Measurements from ENCODE around the gene ACTR1B.

ACTR1B gene

GRCh38 chr2:97676620-97677019 lies 12.8 kb upstream of the ACTR1B start:
- H2BK5ac ChIP-seq (ENCODE audit: low read depth, low read length, poor library complexity, severe bottlenecking), result no peak overlapping the region
- no peaks in the 10 kb centered on the region for H3K27me3 ChIP-seq (ENCODE audit: control insufficient read depth in 1 of 2, insufficient read depth in 1 of 2, low read length in 2 of 2)
- no peak overlapping the region for H3K4ac ChIP-seq (ENCODE audit: low read depth in 1 of 2, low read length in 2 of 2)
- no peaks in the 10 kb centered on the region for H3K9me3 ChIP-seq (ENCODE audit: control insufficient read depth, low read length)
- 89% methylated on average over 1 of the region's 1 CpG for WGBS
- H3K27ac ChIP-seq (ENCODE audit: low read length, poor library complexity, severe bottlenecking), result no peak overlapping the region
- H3K4me1 ChIP-seq (ENCODE audit: control insufficient read depth, insufficient read depth, low read depth, low read length), result no peaks in the 10 kb centered on the region
- no peak for DNase-seq
- H2BK12ac ChIP-seq (ENCODE audit: low read length in 2 of 2), result no peak overlapping the region
- H2AK5ac ChIP-seq (ENCODE audit: low read length, severe bottlenecking), result no peak overlapping the region
- no peak overlapping the region for H4K91ac ChIP-seq (ENCODE audit: low read length)
- no peak overlapping the region for H3K14ac ChIP-seq (ENCODE audit: low read length in 2 of 2)
- H2BK120ac ChIP-seq (ENCODE audit: low read depth, low read length), result no peak overlapping the region
- H3K9ac ChIP-seq (ENCODE audit: low read length), result no peak overlapping the region
- no peak overlapping the region for H3K4me3 ChIP-seq (ENCODE audit: insufficient read depth in 1 of 2, low read depth in 1 of 2, low read length in 2 of 2)
- H2BK15ac ChIP-seq (ENCODE audit: low read depth, poor library complexity, severe bottlenecking), result no peak overlapping the region
- no peak overlapping the region for H3K4me2 ChIP-seq (ENCODE audit: low read length, poor library complexity, severe bottlenecking)
- H3K23ac ChIP-seq (ENCODE audit: low read length in 2 of 2), result no peak overlapping the region
- no peaks in the 10 kb centered on the region for H3K36me3 ChIP-seq (ENCODE audit: control insufficient read depth in 1 of 2, insufficient read depth in 2 of 2, low read depth in 1 of 2, low read length in 2 of 2)
- no peak overlapping the region for H4K8ac ChIP-seq (ENCODE audit: low read length)
- no peaks in the 10 kb centered on the region for H3K79me1 ChIP-seq (replicated peaks; ENCODE audit: low read length, poor library complexity, severe bottlenecking)
- H3K18ac ChIP-seq (ENCODE audit: low read depth in 1 of 2, low read length in 2 of 2), result no peak overlapping the region
- H2AFZ ChIP-seq (ENCODE audit: low read depth, low read length), result no peak overlapping the region

DNA sequence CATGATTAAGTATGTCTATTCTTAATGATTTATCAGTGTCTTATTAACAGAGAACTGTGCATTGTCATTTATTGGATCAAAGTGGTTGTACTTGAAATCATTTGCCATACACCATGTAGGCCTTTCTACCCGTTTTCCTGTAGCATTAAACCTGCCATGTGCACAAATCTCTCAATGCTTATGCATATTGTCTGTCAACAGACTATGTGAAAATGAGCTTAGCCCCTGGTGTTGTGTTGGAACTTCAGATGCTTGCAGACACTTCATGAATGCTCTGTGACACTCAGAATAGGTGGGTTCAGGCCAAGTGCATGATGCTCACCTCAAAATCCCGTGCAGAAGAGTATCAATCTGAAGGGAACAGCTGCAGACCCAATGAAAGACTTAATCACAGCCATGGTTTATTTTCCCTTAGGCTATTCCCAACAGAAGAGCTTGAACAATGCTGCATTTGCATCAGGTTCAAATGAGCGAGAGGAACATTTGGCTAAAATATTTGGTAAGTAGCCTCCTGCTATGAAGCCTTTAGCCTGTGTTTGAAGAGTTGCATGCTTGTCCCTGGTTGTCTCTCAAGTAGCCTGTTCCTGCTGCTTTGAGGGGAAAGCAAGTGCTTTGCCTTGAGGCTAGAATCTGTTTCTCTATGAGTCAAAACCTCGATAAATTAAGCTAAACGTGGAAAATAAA lies 11.7 kb upstream of the ACTR1B start:
- WGBS, result 82% methylated on average over 5 of the region's 5 CpGs
- no peak overlapping the region for H2BK5ac ChIP-seq (ENCODE audit: low read depth, low read length, poor library complexity, severe bottlenecking)
- H3K4me3 ChIP-seq (ENCODE audit: insufficient read depth in 1 of 2, low read depth in 1 of 2, low read length in 2 of 2), result no peak overlapping the region

GRCh38 chr2:97673915-97674283 lies 10.1 kb upstream of the ACTR1B start:
- H3K18ac ChIP-seq (ENCODE audit: low read depth in 1 of 2, low read length in 2 of 2), result no peak overlapping the region

More for the DNA sequence above, 11.7 kb upstream of the ACTR1B start:
- Histone ChIP-seq H3K4ac (ENCODE audit: low read depth in 1 of 2, low read length in 2 of 2) (no peak overlapping the region), H3K18ac (ENCODE audit: low read depth in 1 of 2, low read length in 2 of 2) (no peak overlapping the region), H3K9me3 (ENCODE audit: control insufficient read depth, low read length) (no peaks in the 10 kb centered on the region), H3K23ac (ENCODE audit: low read length in 2 of 2) (no peak overlapping the region), H3K9ac (ENCODE audit: low read length) (no peak overlapping the region), H3K27ac (ENCODE audit: low read length, poor library complexity, severe bottlenecking) (no peak overlapping the region), H3K4me1 (ENCODE audit: control insufficient read depth, insufficient read depth, low read depth, low read length) (no peaks in the 10 kb centered on the region), H3K79me1 (replicated peaks; ENCODE audit: low read length, poor library complexity, severe bottlenecking) (no peaks in the 10 kb centered on the region), H2BK15ac (ENCODE audit: low read depth, poor library complexity, severe bottlenecking) (no peak overlapping the region), H4K8ac (ENCODE audit: low read length) (no peak overlapping the region), H2AK5ac (ENCODE audit: low read length, severe bottlenecking) (no peak overlapping the region), H3K36me3 (ENCODE audit: control insufficient read depth in 1 of 2, insufficient read depth in 2 of 2, low read depth in 1 of 2, low read length in 2 of 2) (no peaks in the 10 kb centered on the region), H3K14ac (ENCODE audit: low read length in 2 of 2) (no peak overlapping the region), H2BK120ac (ENCODE audit: low read depth, low read length) (no peak overlapping the region), H3K27me3 (ENCODE audit: control insufficient read depth in 1 of 2, insufficient read depth in 1 of 2, low read length in 2 of 2) (no peaks in the 10 kb centered on the region), H2AFZ (ENCODE audit: low read depth, low read length) (no peak overlapping the region), H3K4me2 (ENCODE audit: low read length, poor library complexity, severe bottlenecking) (no peak overlapping the region), H2BK12ac (ENCODE audit: low read length in 2 of 2) (no peak overlapping the region), H4K91ac (ENCODE audit: low read length) (no peak overlapping the region)
- no peak for DNase-seq

GRCh38 chr2:97673182-97673914 lies 9.5 kb upstream of the ACTR1B start:
- Histone ChIP-seq H2BK12ac (ENCODE audit: low read length in 2 of 2) (no peak overlapping the region), H3K14ac (ENCODE audit: low read length in 2 of 2) (no peak overlapping the region), H3K23ac (ENCODE audit: low read length in 2 of 2) (no peak overlapping the region), H2AFZ (ENCODE audit: low read depth, low read length) (no peak overlapping the region), H2BK15ac (ENCODE audit: low read depth, poor library complexity, severe bottlenecking) (no peak overlapping the region), H3K9ac (ENCODE audit: low read length) (no peak overlapping the region), H4K91ac (ENCODE audit: low read length) (no peak overlapping the region), H4K8ac (ENCODE audit: low read length) (no peak overlapping the region), H2AK5ac (ENCODE audit: low read length, severe bottlenecking) (no peak overlapping the region), H3K4ac (ENCODE audit: low read depth in 1 of 2, low read length in 2 of 2) (no peak overlapping the region), H3K9me3 (ENCODE audit: control insufficient read depth, low read length) (no peaks in the 10 kb centered on the region), H3K4me3 (ENCODE audit: insufficient read depth in 1 of 2, low read depth in 1 of 2, low read length in 2 of 2) (no peak overlapping the region), H3K36me3 (ENCODE audit: control insufficient read depth in 1 of 2, insufficient read depth in 2 of 2, low read depth in 1 of 2, low read length in 2 of 2) (no peaks in the 10 kb centered on the region), H2BK120ac (ENCODE audit: low read depth, low read length) (no peak overlapping the region), H3K79me1 (replicated peaks; ENCODE audit: low read length, poor library complexity, severe bottlenecking) (no peaks in the 10 kb centered on the region), H3K27me3 (ENCODE audit: control insufficient read depth in 1 of 2, insufficient read depth in 1 of 2, low read length in 2 of 2) (no peaks in the 10 kb centered on the region), H3K27ac (ENCODE audit: low read length, poor library complexity, severe bottlenecking) (no peak overlapping the region), H3K18ac (ENCODE audit: low read depth in 1 of 2, low read length in 2 of 2) (no peak overlapping the region), H3K4me1 (ENCODE audit: control insufficient read depth, insufficient read depth, low read depth, low read length) (no peaks in the 10 kb centered on the region), H3K4me2 (ENCODE audit: low read length, poor library complexity, severe bottlenecking) (no peak overlapping the region), H2BK5ac (ENCODE audit: low read depth, low read length, poor library complexity, severe bottlenecking) (no peak overlapping the region)
- no peak for DNase-seq
- WGBS, result 75% methylated on average over 4 of the region's 9 CpGs

More at GRCh38 chr2:97673915-97674283, 10.1 kb upstream of the ACTR1B start:
- no peak overlapping the region for H2AFZ ChIP-seq (ENCODE audit: low read depth, low read length)
- no peak overlapping the region for H3K9ac ChIP-seq (ENCODE audit: low read length)
- H3K36me3 ChIP-seq (ENCODE audit: control insufficient read depth in 1 of 2, insufficient read depth in 2 of 2, low read depth in 1 of 2, low read length in 2 of 2), result no peaks in the 10 kb centered on the region
- no peak overlapping the region for H3K4me2 ChIP-seq (ENCODE audit: low read length, poor library complexity, severe bottlenecking)
- DNase-seq, result no peak
- 93% methylated on average over 8 of the region's 8 CpGs for WGBS
- no peak overlapping the region for H2BK5ac ChIP-seq (ENCODE audit: low read depth, low read length, poor library complexity, severe bottlenecking)
- no peak overlapping the region for H3K23ac ChIP-seq (ENCODE audit: low read length in 2 of 2)
- H4K91ac ChIP-seq (ENCODE audit: low read length), result no peak overlapping the region
- no peak overlapping the region for H2BK120ac ChIP-seq (ENCODE audit: low read depth, low read length)
- H3K4me1 ChIP-seq (ENCODE audit: control insufficient read depth, insufficient read depth, low read depth, low read length), result no peaks in the 10 kb centered on the region
- no peaks in the 10 kb centered on the region for H3K27me3 ChIP-seq (ENCODE audit: control insufficient read depth in 1 of 2, insufficient read depth in 1 of 2, low read length in 2 of 2)
- no peak overlapping the region for H3K27ac ChIP-seq (ENCODE audit: low read length, poor library complexity, severe bottlenecking)
- H2BK15ac ChIP-seq (ENCODE audit: low read depth, poor library complexity, severe bottlenecking), result no peak overlapping the region
- no peak overlapping the region for H4K8ac ChIP-seq (ENCODE audit: low read length)
- no peaks in the 10 kb centered on the region for H3K79me1 ChIP-seq (replicated peaks; ENCODE audit: low read length, poor library complexity, severe bottlenecking)
- no peak overlapping the region for H3K14ac ChIP-seq (ENCODE audit: low read length in 2 of 2)
- H3K4me3 ChIP-seq (ENCODE audit: insufficient read depth in 1 of 2, low read depth in 1 of 2, low read length in 2 of 2), result no peak overlapping the region
- no peaks in the 10 kb centered on the region for H3K9me3 ChIP-seq (ENCODE audit: control insufficient read depth, low read length)
- H3K4ac ChIP-seq (ENCODE audit: low read depth in 1 of 2, low read length in 2 of 2), result no peak overlapping the region
- no peak overlapping the region for H2BK12ac ChIP-seq (ENCODE audit: low read length in 2 of 2)
- H2AK5ac ChIP-seq (ENCODE audit: low read length, severe bottlenecking), result no peak overlapping the region

Data from mesenchymal stem cell (in vitro differentiated cells and primary cell).